Measurements from ENCODE around the gene SBNO2.

Gene SBNO2

GRCh38 chr19:1110809-1111640 lies 63.0 kb downstream of the SBNO2 start:
- DNase-seq, result no peak
- intact Hi-C loops (cut with DNase I), result loop anchor here (5.0 kb wide), 2 partner anchors 81 to 126 kb away; partner anchors contain the start of gene CBARP

- intact Hi-C loops (cut with DNase I), result loop anchor here (5.0 kb wide), 2 partner anchors 82 to 127 kb away; partner anchors contain the start of gene CBARP
- DNase-seq, result no peak
Observed at GRCh38 chr19:1109697-1110671, 64.1 kb downstream of the SBNO2 start.

GRCh38 chr19:1109032-1109551 lies 65.0 kb downstream of the SBNO2 start:
- no peak for DNase-seq
- intact Hi-C loops (cut with DNase I), result no loop called here

- no peak for DNase-seq
- intact Hi-C loops (cut with DNase I), result no loop called here
Observed at GRCh38 chr19:1108291-1109031, 65.6 kb downstream of the SBNO2 start.

GRCh38 chr19:1107661-1108261 lies 66.3 kb downstream of the SBNO2 start:
- intact Hi-C loops (cut with DNase I), result no loop called here

GRCh38 chr19:1106841-1107660 lies 67.0 kb downstream of the SBNO2 start:
- DNase-seq, result no peak
- intact Hi-C loops (cut with DNase I), result no loop called here

More at GRCh38 chr19:1107661-1108261, 66.3 kb downstream of the SBNO2 start:
- no peak for DNase-seq

GRCh38 chr19:1105873-1106840 lies 67.9 kb downstream of the SBNO2 start:
- intact Hi-C loops (cut with DNase I), result no loop called here
- DNase-seq, result no peak

GRCh38 chr19:1105008-1105872 lies 68.8 kb downstream of the SBNO2 start:
- no peak for DNase-seq
- intact Hi-C loops (cut with DNase I), result no loop called here

GRCh38 chr19:1104311-1105007 lies 69.6 kb downstream of the SBNO2 start:
- peak; percentile 55 to 96 (median 72) for DNase-seq
- intact Hi-C loops (cut with DNase I), result loop anchor here (5.0 kb wide), 1 partner anchor 68 kb away; the partner anchor contains the start of gene SBNO2

GRCh38 chr19:1103708-1104310 lies 70.3 kb downstream of the SBNO2 start, which contains the start of gene GPX4:
GPX4 (plus strand) TSS chr19:1103994; CDS start chr19:1104044, 50 bp downstream.
- intact Hi-C loops (cut with DNase I), result loop anchor here (5.0 kb wide), 1 partner anchor 68 kb away; the partner anchor contains the start of gene SBNO2
- DNase-seq, result peak; percentile 96 to 100 (median 99)

GRCh38 chr19:1103132-1103707 lies 70.8 kb downstream of the SBNO2 start:
- no peak for DNase-seq
- intact Hi-C loops (cut with DNase I), result loop anchor here (5.0 kb wide), 1 partner anchor 69 kb away; the partner anchor contains the start of gene SBNO2

GRCh38 chr19:1102407-1103131 lies 71.5 kb downstream of the SBNO2 start:
- intact Hi-C loops (cut with DNase I), result loop anchor here (5.0 kb wide), 1 partner anchor 70 kb away; the partner anchor contains the start of gene SBNO2
- DNase-seq, result no peak

- no peak for DNase-seq
- intact Hi-C loops (cut with DNase I), result loop anchor here (5.0 kb wide), 1 partner anchor 71 kb away; the partner anchor contains the start of gene SBNO2
Observed at GRCh38 chr19:1101337-1101698, 72.8 kb downstream of the SBNO2 start.

All from posterior cingulate gyrus (tissue), 11 donors.